ENCODE results near the gene GALNT17. TPM values are rescaled to one million over a fixed set of nuclear protein-coding genes. Genes with fewer than 3 reads are reported as not detected.
"Not testable (repeated sequence)": the region's sequence is repeated elsewhere in the genome, so short reads cannot be mapped to it uniquely, and the experiment has no call there.

Gene GALNT17
- total RNA-seq, 1 donor from 2014 or later: not detected

DNA sequence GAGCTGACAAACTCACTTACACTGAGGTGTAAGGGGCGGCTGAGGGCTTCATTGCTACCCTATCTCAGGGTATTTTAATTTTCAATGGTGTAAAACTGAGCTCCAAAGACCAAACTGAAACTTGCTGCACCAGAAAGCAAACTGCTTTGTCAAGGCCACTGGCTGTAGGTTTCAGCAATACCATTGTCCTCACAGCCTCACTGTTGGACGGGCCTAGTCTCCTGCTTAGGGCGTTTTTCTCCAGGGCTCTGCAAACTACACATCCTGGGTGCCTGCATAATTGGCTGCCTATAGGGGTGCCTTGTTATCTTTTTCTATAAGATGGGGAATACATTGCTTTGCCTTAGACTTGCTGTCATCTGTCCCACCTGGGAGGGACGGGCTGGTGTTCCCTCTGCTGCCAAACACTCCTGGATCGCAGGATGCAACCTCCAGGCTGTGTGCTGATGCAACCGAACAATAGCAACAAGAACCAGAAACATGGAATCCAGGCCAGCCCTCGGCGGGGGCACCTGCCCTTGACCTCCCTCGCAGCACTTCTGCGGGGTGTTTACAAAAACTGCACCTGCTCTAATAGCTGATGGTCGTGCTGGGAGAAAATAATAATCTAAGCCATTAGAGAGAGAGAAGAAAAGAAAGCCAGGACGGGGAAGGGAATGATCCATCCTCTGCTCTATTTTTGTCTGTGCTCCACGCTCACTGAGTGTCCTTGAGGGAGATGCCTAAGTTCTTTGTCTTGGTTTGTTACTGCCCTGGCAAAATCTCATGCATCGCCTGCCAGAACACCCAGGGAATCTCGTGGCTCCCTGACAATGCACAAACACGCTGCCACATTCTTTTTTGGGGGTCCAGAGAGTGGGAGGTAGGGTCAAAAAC lies 104.5 kb downstream of the GALNT17 start:
- no peak for DNase-seq

DNA sequence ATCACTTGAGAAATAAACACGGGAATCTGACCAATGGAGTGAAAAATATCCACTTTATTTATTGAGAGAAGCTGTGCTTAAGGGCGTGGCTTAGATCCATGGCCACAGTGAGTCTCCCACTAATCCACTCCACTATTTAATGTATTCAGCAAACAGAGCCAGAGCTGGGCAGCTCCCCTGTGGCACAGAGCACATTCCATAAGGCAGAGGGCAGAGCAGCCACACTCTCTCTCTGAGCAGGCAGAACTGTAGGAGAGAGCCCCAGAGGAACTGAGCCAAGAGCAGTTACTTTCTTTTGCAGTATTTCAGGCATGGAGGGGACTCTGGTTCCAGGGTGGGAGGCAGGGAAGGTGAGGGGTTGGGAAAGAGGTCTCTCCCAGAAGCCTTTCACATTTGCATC lies 106.0 kb downstream of the GALNT17 start:
- DNase-seq: no peak

DNA sequence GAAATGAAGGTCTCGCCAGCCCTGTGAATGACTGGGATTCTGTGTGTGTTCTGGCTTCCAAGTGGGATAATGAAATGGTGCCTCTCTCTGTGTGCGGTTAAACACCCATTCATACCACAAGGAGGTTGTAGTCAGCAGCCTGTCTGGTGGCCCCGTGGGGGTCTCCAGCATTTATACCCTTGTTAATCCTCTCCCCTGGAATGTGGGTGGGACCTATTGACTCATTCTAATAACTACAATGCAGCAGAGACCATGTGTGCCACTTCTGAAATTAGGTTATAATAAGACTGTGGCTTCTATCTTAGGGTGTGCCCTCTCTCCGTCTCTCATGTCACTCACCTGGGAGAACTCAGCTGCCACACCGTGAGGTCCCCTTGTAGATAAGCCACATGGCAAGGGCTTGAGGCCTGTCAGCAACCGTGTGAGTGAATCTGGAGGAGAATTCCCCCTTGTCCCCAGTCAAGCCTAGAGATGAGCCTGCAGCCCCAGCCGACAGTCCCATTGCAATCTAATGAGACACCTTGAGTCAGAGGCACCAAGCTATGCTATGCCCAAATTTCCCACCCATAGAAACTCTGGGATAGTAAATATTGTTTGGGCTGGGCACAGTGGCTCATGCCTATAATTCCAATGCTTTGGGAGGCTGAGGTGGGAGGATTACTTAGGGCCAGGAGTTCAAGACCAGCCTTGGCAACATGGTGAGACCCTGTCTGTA lies 106.8 kb downstream of the GALNT17 start:
- DNase-seq: no peak

DNA sequence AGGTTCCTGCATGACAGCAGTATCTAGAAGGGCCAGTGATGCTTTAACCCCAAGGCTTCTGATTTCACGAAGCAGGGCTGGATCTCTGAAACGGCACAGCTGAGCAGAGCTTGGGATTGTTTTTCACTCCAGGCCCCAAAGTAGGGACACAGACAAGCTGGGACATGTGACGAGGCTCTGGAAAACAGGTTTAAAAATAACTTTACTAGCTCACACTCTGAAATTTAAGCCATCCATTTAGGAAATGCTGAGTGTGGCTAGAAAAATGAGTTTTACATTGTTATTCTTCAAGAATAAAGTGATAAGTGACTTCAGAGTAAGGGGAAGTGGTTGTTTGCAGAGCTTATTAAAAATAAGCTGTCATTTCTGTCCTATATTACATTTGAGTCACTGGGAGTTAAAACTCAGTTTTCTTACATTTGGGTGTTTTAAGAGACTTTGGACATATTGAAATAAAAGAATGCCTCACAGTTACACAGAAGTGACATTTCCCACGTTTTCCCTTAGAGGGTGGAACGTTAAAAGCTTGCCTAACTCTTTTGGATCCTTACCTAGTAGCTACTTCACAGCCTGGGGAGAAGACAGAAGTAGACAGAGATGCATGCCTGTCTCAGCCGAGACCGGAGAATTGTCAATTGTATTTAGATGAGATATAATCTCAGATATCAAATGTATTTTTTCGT lies 107.8 kb downstream of the GALNT17 start:
- DNase-seq: no peak

DNA sequence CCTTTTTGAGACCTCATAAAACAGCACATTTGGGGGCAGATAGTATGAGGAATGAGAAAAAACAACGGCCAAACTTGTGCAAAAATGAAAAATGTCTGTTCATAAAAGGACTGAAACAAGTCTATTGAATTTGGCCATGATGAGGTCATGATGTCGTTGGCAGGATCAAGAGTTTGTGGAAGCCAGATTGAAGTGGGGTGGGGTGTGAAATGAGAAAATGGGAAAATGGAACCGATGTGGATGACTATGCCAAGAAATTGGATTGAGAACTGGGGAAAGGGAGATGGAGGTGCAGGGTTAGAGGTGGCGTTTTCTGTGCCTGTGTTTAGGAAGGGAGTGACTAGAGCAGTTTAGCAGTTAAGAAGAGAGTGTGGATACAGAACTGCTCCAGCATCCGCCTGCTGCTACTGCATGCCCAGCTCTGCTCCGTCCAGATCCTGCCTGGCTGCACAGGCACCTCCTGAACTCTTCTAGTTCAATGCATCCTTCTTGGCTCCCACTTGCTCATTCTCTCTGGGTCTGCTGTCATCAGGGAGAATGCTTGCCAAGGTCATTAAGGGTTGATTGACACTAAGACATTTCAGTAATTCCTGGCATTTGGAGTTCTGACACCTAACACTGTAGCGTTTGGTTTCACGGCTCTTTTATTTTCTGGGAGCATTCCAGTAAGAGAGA lies 111.9 kb downstream of the GALNT17 start:
- DNase-seq: no peak

DNA sequence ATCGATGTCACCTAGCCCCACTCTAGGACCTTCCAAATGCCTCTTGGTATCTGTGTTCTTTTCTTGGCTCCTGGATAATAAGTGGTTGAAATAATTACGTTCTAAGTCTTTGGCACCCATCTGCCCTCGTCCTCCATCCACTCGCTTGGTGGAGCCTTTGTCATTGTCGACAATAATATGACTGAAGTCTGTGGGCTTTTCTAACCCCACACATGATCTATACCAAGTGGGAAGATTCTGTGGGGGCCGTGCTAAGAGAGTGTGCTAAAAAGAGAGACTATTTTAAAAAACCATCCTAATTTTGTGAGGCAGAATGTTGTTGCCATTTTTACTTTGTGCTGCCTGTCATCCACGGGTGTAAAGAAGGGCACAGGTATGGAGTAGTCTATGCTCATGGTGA lies 113.1 kb downstream of the GALNT17 start:
- no peak for DNase-seq

DNA sequence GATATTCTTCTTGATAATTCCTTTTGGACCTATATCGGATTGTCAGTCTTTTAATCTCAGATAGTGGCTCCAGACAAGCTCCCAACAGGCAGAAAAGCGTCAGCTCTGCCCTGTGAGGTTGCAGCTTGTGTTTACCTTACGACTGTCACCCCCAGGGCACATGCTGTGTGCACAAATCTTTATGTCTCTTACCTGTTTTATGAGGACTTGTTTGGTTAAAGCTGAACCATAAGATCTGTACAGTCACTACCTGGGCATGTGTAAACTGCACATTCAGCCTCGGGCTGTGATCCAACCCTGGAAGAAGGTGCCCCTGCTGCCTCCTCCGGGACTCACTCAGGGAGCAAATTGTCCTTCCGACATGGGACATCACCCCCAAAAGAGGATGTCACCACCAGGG lies 119.8 kb downstream of the GALNT17 start:
- no peak for DNase-seq

DNA sequence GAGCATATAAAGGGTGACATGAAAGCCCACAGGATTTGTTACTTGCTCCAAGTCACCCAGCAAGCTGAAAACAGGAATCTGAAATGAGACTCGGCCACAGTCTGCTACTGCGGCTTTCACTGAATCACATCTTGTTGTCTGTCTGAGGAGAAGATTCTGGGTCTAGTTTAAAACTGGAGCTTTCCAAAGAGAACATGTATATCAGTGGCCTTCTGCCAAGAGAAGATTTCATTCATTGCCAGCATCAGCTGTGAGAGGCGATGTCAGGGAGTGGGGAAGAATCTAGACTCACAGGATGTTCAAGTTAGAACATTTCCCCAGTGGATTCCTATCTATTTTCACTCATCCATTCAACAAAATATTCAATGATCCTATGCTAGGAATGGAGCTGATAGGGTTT lies 122.8 kb downstream of the GALNT17 start:
- DNase-seq: no peak

DNA sequence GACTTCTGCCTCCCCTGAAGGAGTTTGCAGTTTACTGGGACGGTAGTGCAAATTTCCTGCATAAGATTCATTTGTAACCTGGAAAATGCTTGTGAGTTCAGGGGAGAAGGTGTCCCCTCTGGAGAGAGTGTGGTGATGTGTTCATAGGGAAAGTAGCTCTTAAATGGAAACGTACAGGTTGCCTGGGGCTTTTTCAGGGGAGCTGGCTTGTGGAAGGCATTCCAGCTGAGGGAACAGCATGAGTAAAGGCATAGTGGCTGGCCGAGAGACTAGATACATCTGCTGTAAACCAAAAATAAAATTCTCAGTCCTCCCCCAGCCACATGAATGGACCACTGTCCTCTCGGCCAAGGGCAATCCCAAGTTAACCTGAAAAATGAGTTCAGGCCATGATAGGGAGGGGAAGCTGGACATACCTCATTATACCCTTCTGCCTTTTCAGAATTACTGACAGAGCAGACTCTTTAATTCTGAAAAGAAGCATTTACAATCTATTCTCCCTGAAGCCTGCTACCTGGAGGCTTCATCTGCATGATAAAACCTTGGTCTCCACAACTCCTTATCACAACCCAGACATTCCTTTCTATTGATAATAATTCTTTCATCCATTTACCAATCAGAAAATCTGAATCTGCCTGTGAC lies 123.7 kb downstream of the GALNT17 start:
- no peak for DNase-seq

DNA sequence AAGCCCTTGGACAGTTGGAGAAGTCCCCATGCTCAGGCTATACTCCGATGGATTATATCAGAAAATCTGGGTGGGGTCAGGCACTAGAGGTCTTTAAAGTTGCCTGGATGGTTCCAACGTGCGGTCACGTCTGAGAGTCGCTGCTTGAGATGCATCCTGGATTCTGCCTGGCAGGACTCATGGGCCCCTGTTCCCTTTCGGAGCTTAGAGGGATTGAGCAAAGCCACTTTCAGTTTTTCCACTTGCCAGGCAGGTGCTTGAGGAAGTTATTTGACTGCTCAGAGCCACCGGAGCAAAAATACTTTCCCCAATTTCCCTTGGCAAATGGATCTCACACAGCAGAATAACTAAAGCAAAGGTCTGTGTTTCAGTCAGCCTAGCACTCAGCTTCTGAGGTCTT lies 129.1 kb downstream of the GALNT17 start:
- DNase-seq: no peak

DNA sequence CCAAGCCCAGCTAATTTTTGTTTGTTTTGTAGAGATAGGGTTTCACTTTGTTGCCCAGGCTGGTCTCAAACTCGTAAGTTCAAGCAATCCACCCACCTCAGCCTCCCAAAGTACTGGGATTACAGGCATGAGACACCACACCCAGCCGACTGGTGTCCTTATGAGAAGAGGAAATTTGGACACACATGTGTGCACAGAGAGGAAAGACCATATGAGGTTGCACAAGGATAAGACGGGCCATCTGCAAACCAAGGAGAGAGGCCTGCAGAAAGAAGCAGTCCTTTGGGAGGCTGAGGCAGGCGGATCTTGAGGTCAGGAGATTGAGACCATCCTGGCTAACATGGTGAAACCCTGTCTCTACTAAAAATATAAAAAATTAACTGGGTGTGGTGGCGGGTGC lies 130.9 kb downstream of the GALNT17 start:
- not testable (repeated sequence) for DNase-seq

DNA sequence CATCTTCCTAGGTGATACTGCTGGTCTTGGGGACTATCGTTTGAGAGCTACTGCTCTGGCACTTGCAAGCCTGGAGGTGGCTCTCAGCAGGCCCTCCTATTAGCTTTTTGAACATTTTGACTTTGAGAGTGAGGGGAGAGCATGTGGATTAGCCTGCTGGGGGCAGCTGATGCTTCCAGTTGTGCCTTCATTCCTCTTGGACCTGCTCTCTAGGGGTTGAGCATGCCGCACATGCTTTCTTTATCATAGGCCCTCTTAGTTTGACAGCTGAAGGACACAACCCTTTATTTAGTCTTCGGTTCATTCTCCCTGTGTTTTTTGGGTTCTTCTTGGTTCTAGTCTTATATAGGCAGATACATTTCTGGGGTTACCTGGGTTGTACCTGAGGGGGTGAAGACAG lies 132.1 kb downstream of the GALNT17 start:
- no peak for DNase-seq

DNA sequence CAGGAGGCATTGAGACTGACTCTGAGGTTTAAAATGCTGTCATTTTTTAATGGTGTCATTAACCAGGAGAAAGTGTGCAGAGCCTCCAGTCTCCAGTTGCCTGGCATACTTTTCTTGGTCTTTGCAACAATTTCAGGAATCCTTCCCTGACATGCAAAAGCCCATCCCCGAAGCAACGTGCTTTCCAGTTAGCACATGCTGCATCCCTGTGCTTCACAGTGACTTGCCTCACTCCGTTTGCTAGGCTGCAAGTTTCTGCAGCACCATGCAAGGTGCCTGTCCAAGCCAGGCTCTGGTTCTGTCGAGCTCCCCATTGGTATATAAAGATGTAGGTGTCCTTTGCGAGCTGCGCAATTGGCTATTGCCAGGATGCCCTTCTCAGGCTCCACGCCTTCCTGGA lies 135.0 kb downstream of the GALNT17 start:
- no peak for DNase-seq

DNA sequence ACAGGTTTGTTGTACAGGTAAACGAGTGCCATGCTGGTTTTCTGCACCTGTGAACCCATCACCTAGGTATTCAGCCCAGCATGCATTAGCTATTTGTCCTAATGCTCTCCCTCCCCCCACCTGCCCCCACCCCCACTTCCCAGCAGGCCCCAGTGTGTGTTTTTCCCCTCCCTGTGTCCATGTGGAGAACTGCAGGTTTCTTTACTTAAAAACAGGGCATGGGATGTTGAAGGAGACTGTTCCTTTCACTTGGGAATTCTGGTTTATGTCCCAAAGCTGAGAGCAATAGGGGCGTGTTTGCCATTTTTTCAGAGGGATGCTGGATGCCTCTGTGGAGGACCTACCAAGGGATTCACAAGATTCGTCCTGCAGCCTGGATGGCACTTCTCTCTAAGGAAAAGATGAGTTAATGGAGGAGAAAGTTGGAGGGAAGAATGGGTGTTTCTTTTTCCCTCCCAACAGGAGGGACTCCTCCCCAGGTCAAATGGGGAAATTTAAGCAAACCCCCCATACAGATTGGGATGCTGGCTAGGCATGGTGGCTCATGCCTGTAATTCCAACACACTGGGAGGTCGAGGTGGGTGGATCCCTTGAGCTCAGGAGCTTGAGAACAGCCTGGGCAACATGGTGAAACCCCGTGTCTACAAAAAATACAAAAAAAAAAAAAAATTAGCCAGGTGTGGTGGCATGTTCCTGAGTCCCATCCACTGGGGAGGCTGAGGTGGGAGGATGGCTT lies 136.0 kb downstream of the GALNT17 start:
- no peak for DNase-seq

DNA sequence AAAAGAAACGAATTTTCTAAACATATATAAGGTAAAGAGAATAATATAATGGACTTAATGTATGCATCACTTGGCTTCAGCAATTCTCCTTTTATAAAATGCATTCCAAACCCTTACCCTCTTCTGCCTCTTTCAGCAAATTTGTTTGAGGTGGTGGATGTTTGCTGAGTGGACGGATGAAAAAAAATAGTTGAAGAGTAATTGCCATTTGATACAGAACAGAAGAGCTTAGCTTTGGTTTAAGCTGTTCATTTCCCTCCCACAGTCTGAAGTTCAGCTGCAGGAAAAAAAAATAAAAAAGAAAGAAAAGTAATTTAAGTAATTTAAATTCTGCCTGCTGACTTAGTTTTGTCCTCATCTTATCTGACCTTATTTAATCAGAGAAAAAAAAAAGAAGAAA lies 138.6 kb downstream of the GALNT17 start:
- DNase-seq: no peak

DNA sequence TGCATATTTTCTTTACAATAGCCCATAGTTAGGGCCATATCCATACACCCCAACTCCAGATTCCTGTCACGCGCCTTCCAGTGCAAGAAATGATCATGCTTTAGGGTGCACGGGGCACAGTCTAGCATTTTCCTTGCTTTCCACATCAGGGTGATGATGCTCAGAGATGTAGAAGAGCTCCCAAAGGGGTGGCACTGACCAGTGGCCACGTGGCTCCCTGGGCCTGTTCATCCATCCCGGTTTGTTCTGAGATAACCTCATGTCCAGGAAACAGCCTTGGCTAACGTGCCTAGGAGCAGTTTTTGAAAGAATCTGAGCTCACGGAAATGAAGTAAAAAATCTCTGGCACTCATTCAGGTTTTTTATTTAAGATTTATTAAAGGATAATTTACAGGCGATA lies 139.3 kb downstream of the GALNT17 start:
- no peak for DNase-seq

DNA sequence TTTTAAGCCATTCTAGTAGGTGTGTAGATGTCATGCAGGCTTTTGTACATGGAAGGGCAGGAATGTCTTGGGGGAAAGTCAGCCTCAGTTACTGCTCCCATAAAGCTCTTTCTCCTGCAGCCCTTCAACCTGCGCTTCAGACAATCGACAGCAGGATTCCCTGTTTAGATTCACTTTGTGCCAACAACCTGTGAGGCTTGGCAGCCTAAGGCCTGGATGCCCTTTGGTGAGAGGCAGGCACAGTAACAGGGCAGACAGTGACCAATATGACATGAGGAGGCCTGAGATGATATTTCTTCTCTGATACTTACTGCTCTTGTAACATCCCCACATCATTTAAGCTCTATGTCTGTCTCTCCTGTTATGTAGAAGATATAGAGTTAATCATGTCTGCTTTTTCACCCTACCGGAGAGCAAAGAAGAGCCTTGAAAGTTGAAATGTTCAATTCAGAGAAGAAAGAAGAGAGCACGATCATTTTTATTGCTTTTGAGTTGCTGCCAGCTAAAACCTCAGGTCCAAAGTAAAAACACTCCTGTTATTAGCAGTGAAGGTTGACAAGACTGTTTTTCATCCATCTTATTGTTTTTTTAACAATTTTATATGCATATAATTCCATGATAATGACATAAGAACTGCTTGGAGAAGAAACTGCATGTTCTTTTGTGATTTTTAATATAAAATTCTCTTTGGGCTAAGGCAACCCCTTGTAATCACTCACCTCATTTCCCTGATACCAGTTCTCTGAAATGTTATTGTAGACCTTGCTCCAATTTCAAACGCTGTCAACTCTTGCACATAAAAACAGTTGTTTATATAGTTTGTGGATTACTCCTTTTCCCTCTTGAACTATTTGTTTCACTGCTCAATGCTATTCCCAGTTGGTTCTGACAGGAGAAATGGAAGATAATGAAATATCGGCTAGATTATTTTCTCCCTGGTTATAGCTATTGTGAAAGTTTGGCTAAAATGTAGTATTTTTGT lies 140.9 kb downstream of the GALNT17 start:
- no peak for DNase-seq

DNA sequence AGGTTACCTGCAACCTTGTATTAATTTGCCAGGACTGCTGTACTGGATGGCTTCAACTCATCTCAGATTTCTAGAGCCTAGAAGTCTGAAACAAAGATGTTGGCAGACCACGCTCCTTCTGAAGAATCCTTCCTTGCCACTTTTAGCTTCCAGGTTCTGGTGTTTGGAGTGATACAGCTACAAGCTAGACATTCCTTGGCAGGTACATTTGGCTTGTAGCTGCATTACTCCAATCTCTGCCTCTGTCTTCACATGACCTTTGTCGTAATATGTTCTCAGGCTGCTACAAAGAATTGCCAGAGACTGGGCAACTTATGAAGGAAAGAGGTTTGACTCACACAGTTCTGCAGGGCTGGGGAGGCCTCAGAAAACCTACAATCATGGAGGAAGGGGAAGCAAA lies 146.3 kb downstream of the GALNT17 start:
- DNase-seq: no peak

DNA sequence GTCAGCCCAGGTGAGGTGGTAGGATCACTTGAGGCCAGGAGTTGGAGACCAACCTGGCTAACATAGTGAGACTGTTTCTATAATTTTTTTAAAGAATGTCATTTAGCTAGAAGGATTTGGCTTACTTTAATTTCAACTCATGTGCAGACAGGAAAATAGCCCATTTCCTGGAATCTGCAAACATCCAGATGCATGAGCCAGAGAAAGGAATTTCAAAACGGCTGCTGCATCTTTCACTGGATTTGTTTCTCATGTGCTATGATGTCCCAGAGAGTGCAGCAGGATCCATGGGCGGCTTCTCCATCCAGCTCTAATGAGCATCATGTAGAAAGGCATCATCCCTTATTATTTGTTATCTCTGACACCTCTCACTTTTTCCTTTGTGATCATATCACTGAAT lies 149.3 kb downstream of the GALNT17 start:
- no peak for DNase-seq

DNA sequence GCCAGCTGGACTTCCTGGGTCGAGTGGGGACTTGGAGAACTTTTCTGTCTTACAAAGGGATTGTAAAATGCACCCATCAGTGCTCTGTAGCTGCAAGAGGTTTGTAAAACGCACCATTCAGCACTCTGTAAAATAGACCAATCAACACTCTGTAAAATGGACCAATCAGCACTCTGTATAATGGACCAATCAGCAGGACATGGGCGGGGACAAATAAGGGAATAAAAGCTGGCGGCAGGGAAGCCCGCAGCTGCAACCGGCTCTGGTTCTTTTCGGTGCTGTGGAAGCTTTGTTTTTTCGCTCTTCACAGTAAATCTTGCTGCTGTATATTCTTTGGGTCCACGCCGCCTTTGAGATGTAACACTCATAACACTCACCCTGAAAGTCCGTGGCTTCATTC lies 151.9 kb downstream of the GALNT17 start:
- no peak for DNase-seq

All from dermis blood vessel endothelial cell (primary cell).